ENCODE data around the gene MRPS9. TPM values are rescaled to one million over a fixed set of nuclear protein-coding genes. Genes with fewer than 3 reads are reported as not detected.

The MRPS9 gene
- total RNA-seq, 1 donor from 2014 or later = 34.7 TPM

DNA sequence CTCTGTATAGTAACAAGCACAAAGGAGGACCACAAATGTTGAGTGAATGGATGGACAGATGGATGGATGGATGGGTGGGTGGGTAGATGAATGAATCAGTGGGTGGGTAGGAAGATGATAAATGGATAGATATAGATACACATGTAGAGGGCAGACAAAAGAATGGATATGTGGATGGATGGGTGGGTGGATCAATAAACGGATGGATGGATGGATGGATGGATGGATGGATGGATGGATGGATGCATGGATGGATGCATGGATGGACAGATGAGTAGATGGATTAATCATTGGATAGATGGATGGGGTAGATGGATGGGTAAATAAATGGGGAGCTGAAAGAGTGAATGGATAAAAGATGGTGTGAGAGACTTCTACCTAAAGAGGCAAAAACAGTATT lies 111.4 kb downstream of the MRPS9 start:
- H3K27me3 ChIP-seq (ENCODE audit: control insufficient read depth, insufficient read depth, low read length) = peaks cover 3% of the 10 kb centered on the region
- DNase-seq (ENCODE audit: low read depth) = no peak

More for the DNA sequence above, 111.4 kb downstream of the MRPS9 start:
- no peak overlapping the region for H3K4me3 ChIP-seq (ENCODE audit: low read depth, low read length)
- H3K36me3 ChIP-seq (ENCODE audit: control insufficient read depth, insufficient read depth, low read length) = no peaks in the 10 kb centered on the region
- TF ChIP-seq, protein P1, sequence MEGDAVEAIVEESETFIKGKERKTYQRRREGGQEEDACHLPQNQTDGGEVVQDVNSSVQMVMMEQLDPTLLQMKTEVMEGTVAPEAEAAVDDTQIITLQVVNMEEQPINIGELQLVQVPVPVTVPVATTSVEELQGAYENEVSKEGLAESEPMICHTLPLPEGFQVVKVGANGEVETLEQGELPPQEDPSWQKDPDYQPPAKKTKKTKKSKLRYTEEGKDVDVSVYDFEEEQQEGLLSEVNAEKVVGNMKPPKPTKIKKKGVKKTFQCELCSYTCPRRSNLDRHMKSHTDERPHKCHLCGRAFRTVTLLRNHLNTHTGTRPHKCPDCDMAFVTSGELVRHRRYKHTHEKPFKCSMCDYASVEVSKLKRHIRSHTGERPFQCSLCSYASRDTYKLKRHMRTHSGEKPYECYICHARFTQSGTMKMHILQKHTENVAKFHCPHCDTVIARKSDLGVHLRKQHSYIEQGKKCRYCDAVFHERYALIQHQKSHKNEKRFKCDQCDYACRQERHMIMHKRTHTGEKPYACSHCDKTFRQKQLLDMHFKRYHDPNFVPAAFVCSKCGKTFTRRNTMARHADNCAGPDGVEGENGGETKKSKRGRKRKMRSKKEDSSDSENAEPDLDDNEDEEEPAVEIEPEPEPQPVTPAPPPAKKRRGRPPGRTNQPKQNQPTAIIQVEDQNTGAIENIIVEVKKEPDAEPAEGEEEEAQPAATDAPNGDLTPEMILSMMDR (IDR thresholded peaks at IDR 0.05; ENCODE audit: insufficient read depth, low read length, poor library complexity, severe bottlenecking) = no peak

Other genes with a start within 250 kb of the MRPS9 start
- 18.2 and 19.0 TPM in 2 replicates for gene POU3F3, start 184.0 kb upstream of the MRPS9 start, total RNA-seq
- not detected in 2 replicates for gene GPR45, start 203.7 kb downstream of the MRPS9 start, total RNA-seq

Measured in kidney epithelial cell (primary cell).